NAMALWA (cell line): ENCODE measurements around the gene HOXD9.

ENCODE experiments used
- DNase-seq: peaks from one replicate; pipeline ENCODE4 v3.0.0-alpha.2; 2015; ENCODE audit warnings: low spot score

Gene HOXD9

GRCh38 chr2:176124110-176124946 lies 1.8 kb downstream of the HOXD9 start:
- no peak for DNase-seq

GRCh38 chr2:176124947-176125771 lies 2.6 kb downstream of the HOXD9 start:
- no peak for DNase-seq

GRCh38 chr2:176125772-176126054 lies 3.2 kb downstream of the HOXD9 start:
- no peak for DNase-seq

GRCh38 chr2:176126929-176127773 lies 4.6 kb downstream of the HOXD9 start:
- DNase-seq, result peak; percentile 75

- DNase-seq, result no peak
Measured at GRCh38 chr2:176127774-176128072, 5.2 kb downstream of the HOXD9 start.

GRCh38 chr2:176128172-176128981 lies 5.9 kb downstream of the HOXD9 start:
- DNase-seq, result no peak

GRCh38 chr2:176128982-176129796 lies 6.7 kb downstream of the HOXD9 start, which contains the start of gene HOXD8:
TSS of gene HOXD8 (plus strand) at chr2:176129705. CDS start at chr2:176130367, 662 bp downstream.
- DNase-seq, result no peak

GRCh38 chr2:176129813-176130146 lies 7.3 kb downstream of the HOXD9 start:
- no peak for DNase-seq

GRCh38 chr2:176130147-176130956 lies 7.8 kb downstream of the HOXD9 start:
- DNase-seq, result no peak

GRCh38 chr2:176130957-176131847 lies 8.7 kb downstream of the HOXD9 start:
- DNase-seq, result no peak

GRCh38 chr2:176131848-176132158 lies 9.3 kb downstream of the HOXD9 start:
- no peak for DNase-seq

GRCh38 chr2:176132205-176133171 lies 10.0 kb downstream of the HOXD9 start:
- no peak for DNase-seq

- no peak for DNase-seq
Measured at GRCh38 chr2:176133389-176133788, 10.9 kb downstream of the HOXD9 start.

GRCh38 chr2:176134035-176134434 lies 11.5 kb downstream of the HOXD9 start:
- no peak for DNase-seq

- DNase-seq, result no peak
Measured at GRCh38 chr2:176135035-176135440, 12.5 kb downstream of the HOXD9 start.

GRCh38 chr2:176136374-176137251 lies 14.1 kb downstream of the HOXD9 start:
- no peak for DNase-seq

- DNase-seq, result no peak
Measured at GRCh38 chr2:176137252-176137580, 14.7 kb downstream of the HOXD9 start.
